ENCODE measurements around the gene ANG. TPM values are rescaled to one million over a fixed set of nuclear protein-coding genes. Genes with fewer than 3 reads are reported as not detected.
"Not testable (repeated sequence)": the region's sequence is repeated elsewhere in the genome, so short reads cannot be mapped to it uniquely, and the experiment has no call there.

Gene ANG
- total RNA-seq (2022) (23.6 and 24.7 TPM in 2 replicates), Bru-seq, nascent RNA (percentile 88 among the genes with signal in this experiment), BruChase-seq, experiment 1, labeled RNA remaining after a 2-hour chase (percentile 91 among the genes with signal in this experiment), BruChase-seq, experiment 2, labeled RNA remaining after a 6-hour chase (percentile 97 among the genes with signal in this experiment)
- long read RNA-seq, transcript ANG-201 (2 exons, 1,222 nt), result major isoform, 28 of 28 reads
- long read RNA-seq, partial matches to known transcripts, result 0 of 28 reads
- long read RNA-seq, other reads (novel, unspliced or antisense), result 0 of 28 reads

GRCh38 chr14:20688167-20688839 is at the start of gene ANG:
ANG (plus strand) TSS chr14:20688764; CDS start chr14:20693565, 4,801 bp downstream.
- H3K4me3 ChIP-seq (ENCODE audit: low read depth, low read length), result peak within 1 kb of the TSS; percentile 9; the same call in 1 of the 2 replicates
- no peaks in the 10 kb centered on the region for H3K9me3 ChIP-seq
- no peak for DNase-seq
- Mint-ChIP-seq H3K4me1 (ENCODE audit: low read depth, unreplicated experiment) (peaks cover 23% of the 10 kb centered on the region), H3K4me3 (ENCODE audit: unreplicated experiment) (no peak within 1 kb of the TSS), H3K36me3 (ENCODE audit: insufficient read depth, unreplicated experiment) (peaks cover 6% of the 10 kb centered on the region), H3K27me3 (ENCODE audit: insufficient read depth, unreplicated experiment) (no peaks in the 10 kb centered on the region), H3K9me3 (ENCODE audit: unreplicated experiment) (no peaks in the 10 kb centered on the region), H3K27ac (ENCODE audit: unreplicated experiment) (peak within 1 kb of the TSS; percentile 37)
- intact Hi-C loops (cut with micrococcal nuclease; ENCODE audit: unreplicated experiment), result no loop called here
- no TSS peak for BruUV-seq (replicated peaks)
- ChIA-PET CTCF (interaction anchor here (1.1 kb wide), 1 partner anchor 227 kb away, joined by 3 read pairs; no protein-coding TSS in a partner anchor), POLR2A (interaction anchor here (1.2 kb wide), 1 partner anchor 75 kb away, joined by 4 read pairs; no protein-coding TSS in a partner anchor)
- peaks cover 35% of the 10 kb centered on the region for H3K4me1 ChIP-seq
- TF ChIP-seq CTCF (IDR thresholded peaks at IDR 0.05; ENCODE audit: insufficient read depth in 1 of 2, low read depth in 1 of 2, low read length in 1 of 2, severe bottlenecking in 1 of 2, unreplicated experiment in 1 of 2), result no peak
- no peaks in the 10 kb centered on the region; the same call in 1 of the 2 replicates for H3K36me3 ChIP-seq (ENCODE audit: control insufficient read depth, insufficient read depth, low read length)
- H3K27me3 ChIP-seq (replicated peaks; ENCODE audit: control insufficient read depth, insufficient read depth, low read length), result no peaks in the 10 kb centered on the region

- no peak for TF ChIP-seq CTCF (IDR thresholded peaks at IDR 0.05; ENCODE audit: insufficient read depth in 1 of 2, low read depth in 1 of 2, low read length in 1 of 2, severe bottlenecking in 1 of 2, unreplicated experiment in 1 of 2)
- ChIA-PET CTCF (no interaction called here), POLR2A (no interaction called here)
- H3K4me1 ChIP-seq, result 0 out of 2 replicates have a peak, but pooled peaks cover 4% of the 10 kb centered on the region
- peak within 1 kb of the TSS; percentile 53 for H3K27ac Mint-ChIP-seq (ENCODE audit: unreplicated experiment)
- H3K4me1 Mint-ChIP-seq (ENCODE audit: low read depth, unreplicated experiment), result peaks cover 10% of the 10 kb centered on the region
- H3K9me3 Mint-ChIP-seq (ENCODE audit: unreplicated experiment), result no peaks in the 10 kb centered on the region
- intact Hi-C loops (cut with micrococcal nuclease; ENCODE audit: unreplicated experiment), result no loop called here
- no peak for DNase-seq
- H3K27me3 Mint-ChIP-seq (ENCODE audit: insufficient read depth, unreplicated experiment), result no peaks in the 10 kb centered on the region
- H3K36me3 ChIP-seq (ENCODE audit: control insufficient read depth, insufficient read depth, low read length), result no peaks in the 10 kb centered on the region
- no peaks in the 10 kb centered on the region for H3K36me3 Mint-ChIP-seq (ENCODE audit: insufficient read depth, unreplicated experiment)
- no peaks in the 10 kb centered on the region for H3K27me3 ChIP-seq (replicated peaks; ENCODE audit: control insufficient read depth, insufficient read depth, low read length)
- no TSS peak for BruUV-seq (replicated peaks)
- H3K4me3 ChIP-seq (ENCODE audit: low read depth, low read length), result no peak within 1 kb of the TSS
- no peaks in the 10 kb centered on the region for H3K9me3 ChIP-seq
- no peak within 1 kb of the TSS for H3K4me3 Mint-ChIP-seq (ENCODE audit: unreplicated experiment)
Measured at GRCh38 chr14:20641591-20641990, 47.0 kb upstream of the ANG start, which contains the start of gene OR6S1. OR6S1 (minus strand) TSS chr14:20641691; CDS start chr14:20641691, 0 bp downstream.

- Mint-ChIP-seq H3K27ac (ENCODE audit: unreplicated experiment) (no peak overlapping the region), H3K4me1 (ENCODE audit: low read depth, unreplicated experiment) (peaks cover 10% of the 10 kb centered on the region), H3K4me3 (ENCODE audit: unreplicated experiment) (no peak overlapping the region), H3K27me3 (ENCODE audit: insufficient read depth, unreplicated experiment) (no peaks in the 10 kb centered on the region), H3K36me3 (ENCODE audit: insufficient read depth, unreplicated experiment) (no peaks in the 10 kb centered on the region), H3K9me3 (ENCODE audit: unreplicated experiment) (no peaks in the 10 kb centered on the region)
- Histone ChIP-seq H3K36me3 (ENCODE audit: control insufficient read depth, insufficient read depth, low read length) (no peaks in the 10 kb centered on the region), H3K9me3 (no peaks in the 10 kb centered on the region), H3K27me3 (replicated peaks; ENCODE audit: control insufficient read depth, insufficient read depth, low read length) (no peaks in the 10 kb centered on the region), H3K4me1 (0 out of 2 replicates have a peak, but pooled peaks cover 4% of the 10 kb centered on the region), H3K4me3 (ENCODE audit: low read depth, low read length) (no peak overlapping the region)
- BruUV-seq (replicated peaks), result no TSS peak
- POLR2A ChIA-PET, result no interaction called here
- intact Hi-C loops (cut with micrococcal nuclease; ENCODE audit: unreplicated experiment), result no loop called here
- CTCF ChIA-PET, result no interaction called here
- no peak for DNase-seq
- TF ChIP-seq CTCF (IDR thresholded peaks at IDR 0.05; ENCODE audit: insufficient read depth in 1 of 2, low read depth in 1 of 2, low read length in 1 of 2, severe bottlenecking in 1 of 2, unreplicated experiment in 1 of 2), result no peak
Measured at GRCh38 chr14:20642182-20642581, 46.4 kb upstream of the ANG start.

GRCh38 chr14:20642755-20643154 is 45.8 kb upstream of the ANG start:
- CTCF ChIA-PET; H3K9me3 Mint-ChIP-seq (ENCODE audit: unreplicated experiment); H3K4me3 ChIP-seq (ENCODE audit: low read depth, low read length); DNase-seq; H3K36me3 Mint-ChIP-seq (ENCODE audit: insufficient read depth, unreplicated experiment); H3K27ac Mint-ChIP-seq (ENCODE audit: unreplicated experiment); H3K36me3 ChIP-seq (ENCODE audit: control insufficient read depth, insufficient read depth, low read length); H3K4me1 ChIP-seq; H3K4me3 Mint-ChIP-seq (ENCODE audit: unreplicated experiment); H3K27me3 ChIP-seq (replicated peaks; ENCODE audit: control insufficient read depth, insufficient read depth, low read length); H3K27me3 Mint-ChIP-seq (ENCODE audit: insufficient read depth, unreplicated experiment); H3K9me3 ChIP-seq; POLR2A ChIA-PET; intact Hi-C loops (cut with micrococcal nuclease; ENCODE audit: unreplicated experiment); BruUV-seq (replicated peaks): not testable (repeated sequence)
- peaks cover 10% of the 10 kb centered on the region for H3K4me1 Mint-ChIP-seq (ENCODE audit: low read depth, unreplicated experiment)
